Keratinocyte (primary cell): ENCODE data around the gene ZNF581. TPM values are rescaled to one million over a fixed set of nuclear protein-coding genes. Genes with fewer than 3 reads are reported as not detected.

Experiments
- DNase-seq: peaks from one replicate; pipeline ENCODE4 v3.0.0-alpha.2; 2011; ENCODE audit warnings: low read depth, missing footprints, low spot score
- FAIRE-seq: peaks from 2 replicates; lab custom pipeline; 2011; peaks lifted over from hg19 to GRCh38; lab: Jason Lieb, UNC
- H2AFZ ChIP-seq: 2 replicates; pipeline ENCODE4 v1.6.0; 2012; ENCODE audit warnings: low read length, control low read depth, inconsistent platforms; ENCODE audit not compliant: control insufficient read depth
- H3K27ac ChIP-seq: 2 replicates; pipeline ENCODE4 v1.5.1; 2011; ENCODE audit warnings: low read length; ENCODE audit not compliant: control insufficient read depth, insufficient read depth
- H3K27me3 ChIP-seq: 3 replicates; pipeline ENCODE4 v1.6.0; 2011; ENCODE audit warnings: low read length; ENCODE audit not compliant: control insufficient read depth, insufficient read depth; ENCODE audit errors: extremely low read depth
- H3K36me3 ChIP-seq, 2 experiments: 2 replicates in 1 of 2; 3 replicates in 1 of 2; pipeline ENCODE4 v1.5.1; 2011; ENCODE audit warnings: low read length in 2 of 2, mild to moderate bottlenecking in 1 of 2; ENCODE audit not compliant: control insufficient read depth in 2 of 2, insufficient read depth in 2 of 2; ENCODE audit errors: extremely low read depth in 1 of 2
- H3K4me1 ChIP-seq: 3 replicates; pipeline ENCODE4 v1.5.1; 2011; ENCODE audit warnings: low read length; ENCODE audit not compliant: control insufficient read depth, insufficient read depth; ENCODE audit errors: extremely low read depth
- H3K4me2 ChIP-seq: 3 replicates; pipeline ENCODE4 v1.6.0; 2011; ENCODE audit warnings: low read depth, low read length; ENCODE audit not compliant: control insufficient read depth, insufficient read depth; ENCODE audit errors: extremely low read depth
- H3K4me3 ChIP-seq, 3 experiments: fragments of 200-600 bp in 1 of 3; sonication (generic) in 1 of 3; 2 replicates in 2 of 3; 3 replicates in 1 of 3; pipeline ENCODE4 v1.5.1; 2011 to 2016; ENCODE audit warnings: low read length in 3 of 3, mild to moderate bottlenecking in 3 of 3, control low read depth in 2 of 3, inconsistent platforms in 1 of 3, low read depth in 1 of 3, mixed read lengths in 1 of 3, mixed run types in 1 of 3, moderate library complexity in 1 of 3; ENCODE audit not compliant: control insufficient read depth in 2 of 3, insufficient read depth in 2 of 3; ENCODE audit errors: extremely low read depth in 1 of 3
- H3K79me2 ChIP-seq: 2 replicates; pipeline ENCODE4 v1.6.0; 2012; ENCODE audit warnings: low read length; ENCODE audit not compliant: control insufficient read depth, insufficient read depth
- H3K9ac ChIP-seq: 3 replicates; pipeline ENCODE4 v1.6.0; 2011; ENCODE audit warnings: low read length; ENCODE audit not compliant: control insufficient read depth, insufficient read depth; ENCODE audit errors: extremely low read depth
- H3K9me1 ChIP-seq: 3 replicates; pipeline ENCODE4 v1.6.0; 2011; ENCODE audit warnings: low read length; ENCODE audit not compliant: control insufficient read depth, insufficient read depth; ENCODE audit errors: extremely low read depth
- H3K9me3 ChIP-seq: 2 replicates; pipeline ENCODE4 v1.5.1; 2012; ENCODE audit warnings: low read depth, low read length; ENCODE audit not compliant: control insufficient read depth
- H4K20me1 ChIP-seq: 3 replicates; pipeline ENCODE4 v1.6.0; 2011; ENCODE audit warnings: low read length; ENCODE audit not compliant: control insufficient read depth, insufficient read depth; ENCODE audit errors: extremely low read depth
- EZH2 ChIP-seq: IDR thresholded peaks from one replicate; pipeline ENCODE4 v1.6.1; 2012; ENCODE audit warnings: inconsistent platforms, mild to moderate bottlenecking, low read length, moderate library complexity
- dilution Hi-C: fragments of 300-500 bp; cut with MboI; formaldehyde crosslinking; loops from one replicate; pipeline ENCODE4 v1.7.0; 2020; ENCODE audit warnings: low sequenced_read_pairs; ENCODE audit not compliant: extremely low pct_ligation_motif_present
- polyA plus RNA-seq, 5 experiments: library from polyadenylated mRNA; depleted of rRNA in 3 of 5; stranded (reverse) in 3 of 5; stranded (forward) in 1 of 5; unstranded in 1 of 5; fragments of >200 nt; gene quantifications; 1 replicate in 1 of 5; 2 replicates in 3 of 5; 3 replicates in 1 of 5; pipeline versions ENCODE4 v1.2.1 to v1.2.3, GENCODE V29; 2011 to 2012; ENCODE audit warnings: missing spikeins in 2 of 5, low read depth in 1 of 5, low replicate concordance in 1 of 5
- TF ChIP-seq, protein P1 (sequence below), 3 experiments: IDR thresholded peaks in 1 of 3; conservative IDR thresholded peaks in 1 of 3; optimal IDR thresholded peaks in 1 of 3; 2 replicates in 2 of 3; 3 replicates in 1 of 3; pipeline versions ENCODE3 to v1.5.1; 2011; ENCODE audit warnings: low read length in 3 of 3, mild to moderate bottlenecking in 3 of 3, moderate library complexity in 2 of 3, control low read depth in 1 of 3, inconsistent platforms in 1 of 3; ENCODE audit not compliant: insufficient read depth in 2 of 3; ENCODE audit errors: extremely low read depth in 1 of 3

Gene ZNF581
- polyA plus RNA-seq, 1 donor (not counting 4 experiments of a cell fraction or from before 2014, with no cell fraction given): 14.8 TPM

DNA sequence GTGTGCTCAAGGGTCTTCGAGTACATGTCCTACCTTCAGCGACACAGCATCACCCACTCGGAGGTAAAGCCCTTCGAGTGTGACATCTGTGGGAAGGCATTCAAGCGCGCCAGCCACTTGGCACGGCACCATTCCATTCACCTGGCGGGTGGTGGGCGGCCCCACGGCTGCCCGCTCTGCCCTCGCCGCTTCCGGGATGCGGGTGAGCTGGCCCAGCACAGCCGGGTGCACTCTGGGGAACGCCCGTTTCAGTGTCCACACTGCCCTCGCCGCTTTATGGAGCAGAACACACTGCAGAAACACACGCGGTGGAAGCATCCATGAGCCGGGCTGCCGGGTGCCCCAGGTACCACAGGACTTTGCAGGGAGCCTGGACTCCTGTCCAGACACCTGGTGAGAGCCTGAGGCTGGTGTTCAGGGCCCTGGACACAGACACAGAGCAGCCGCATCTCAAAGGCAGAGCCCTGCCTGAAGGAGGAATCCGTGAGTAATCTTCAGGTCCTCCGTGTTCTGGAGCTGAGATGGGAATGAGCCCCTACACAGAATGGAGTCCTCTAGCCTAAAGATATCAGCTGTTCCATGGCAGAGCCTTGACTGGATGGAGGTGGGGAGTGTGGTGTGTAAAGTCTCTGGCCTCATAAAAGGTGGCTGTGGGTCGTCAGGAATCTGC is 1.5 kb downstream of the ZNF581 start:
- Histone ChIP-seq H3K4me2 (peak overlapping the region; percentile 90), H4K20me1 (no peaks in the 10 kb centered on the region), H3K27ac (no peak overlapping the region), H3K9me3 (no peaks in the 10 kb centered on the region), H3K9me1 (no peaks in the 10 kb centered on the region), H3K36me3 (peaks cover 8 to 14% of the 10 kb centered on the region in 2 experiments), H3K4me1 (peaks cover 39% of the 10 kb centered on the region), H2AFZ (no peak overlapping the region), H3K4me3 (peak overlapping the region in 2 of 3 experiments; percentile 74 to 92), H3K9ac (peak overlapping the region; percentile 88), H3K79me2 (peaks cover 34% of the 10 kb centered on the region), H3K27me3 (no peaks in the 10 kb centered on the region)
- dilution Hi-C loops: no loop called here
- no peak for FAIRE-seq
- no peak for DNase-seq
- TF ChIP-seq EZH2: no peak
- TF ChIP-seq, protein P1, sequence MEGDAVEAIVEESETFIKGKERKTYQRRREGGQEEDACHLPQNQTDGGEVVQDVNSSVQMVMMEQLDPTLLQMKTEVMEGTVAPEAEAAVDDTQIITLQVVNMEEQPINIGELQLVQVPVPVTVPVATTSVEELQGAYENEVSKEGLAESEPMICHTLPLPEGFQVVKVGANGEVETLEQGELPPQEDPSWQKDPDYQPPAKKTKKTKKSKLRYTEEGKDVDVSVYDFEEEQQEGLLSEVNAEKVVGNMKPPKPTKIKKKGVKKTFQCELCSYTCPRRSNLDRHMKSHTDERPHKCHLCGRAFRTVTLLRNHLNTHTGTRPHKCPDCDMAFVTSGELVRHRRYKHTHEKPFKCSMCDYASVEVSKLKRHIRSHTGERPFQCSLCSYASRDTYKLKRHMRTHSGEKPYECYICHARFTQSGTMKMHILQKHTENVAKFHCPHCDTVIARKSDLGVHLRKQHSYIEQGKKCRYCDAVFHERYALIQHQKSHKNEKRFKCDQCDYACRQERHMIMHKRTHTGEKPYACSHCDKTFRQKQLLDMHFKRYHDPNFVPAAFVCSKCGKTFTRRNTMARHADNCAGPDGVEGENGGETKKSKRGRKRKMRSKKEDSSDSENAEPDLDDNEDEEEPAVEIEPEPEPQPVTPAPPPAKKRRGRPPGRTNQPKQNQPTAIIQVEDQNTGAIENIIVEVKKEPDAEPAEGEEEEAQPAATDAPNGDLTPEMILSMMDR (optimal IDR thresholded peaks at IDR 0.05 in 1 of 3, IDR thresholded peaks at IDR 0.05 in 1 of 3, conservative IDR thresholded peaks at IDR 0.05 in 1 of 3; ENCODE audit: extremely low read depth in 1 of 3, insufficient read depth in 2 of 3, low read length in 3 of 3): no peak

DNA sequence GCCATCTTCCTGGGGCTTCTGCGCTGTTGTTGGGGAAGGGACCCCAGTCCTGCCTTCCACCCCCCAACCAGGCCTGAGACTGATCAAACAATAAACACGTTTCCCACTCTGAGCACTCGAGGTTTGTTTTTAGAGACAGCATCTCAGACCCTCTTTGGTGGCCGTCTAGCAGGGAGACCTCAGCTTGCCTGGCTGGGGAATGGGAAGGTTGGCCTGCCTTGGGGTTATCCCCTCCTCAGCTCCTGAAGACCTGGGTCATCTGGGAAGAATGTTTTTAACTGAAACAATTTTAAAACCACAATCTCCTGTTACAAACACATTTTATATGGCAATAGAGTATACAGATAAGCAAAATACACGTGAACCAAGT is 2.0 kb downstream of the ZNF581 start:
- TF ChIP-seq, protein P1 (optimal IDR thresholded peaks at IDR 0.05 in 1 of 3, IDR thresholded peaks at IDR 0.05 in 1 of 3, conservative IDR thresholded peaks at IDR 0.05 in 1 of 3; ENCODE audit: extremely low read depth in 1 of 3, insufficient read depth in 2 of 3, low read length in 3 of 3): no peak
- TF ChIP-seq EZH2: no peak
- Histone ChIP-seq H3K9ac (no peak overlapping the region), H3K79me2 (peaks cover 34% of the 10 kb centered on the region), H3K9me3 (no peaks in the 10 kb centered on the region), H3K36me3 (peaks cover 8 to 14% of the 10 kb centered on the region in 2 experiments), H2AFZ (no peak overlapping the region), H3K4me2 (no peak overlapping the region), H3K27ac (no peak overlapping the region), H3K9me1 (no peaks in the 10 kb centered on the region), H3K4me3 (no peak overlapping the region), H3K27me3 (no peaks in the 10 kb centered on the region), H3K4me1 (peaks cover 34% of the 10 kb centered on the region), H4K20me1 (no peaks in the 10 kb centered on the region)
- DNase-seq: no peak
- no peak for FAIRE-seq
- dilution Hi-C loops: no loop called here
